HG03025 (cell line): ENCODE measurements around the gene EXOSC9.
A peak's percentile ranks its signal among the peaks of the same experiment; 100 is the strongest.
"Not testable (repeated sequence)": the region's sequence is repeated elsewhere in the genome, so short reads cannot be mapped to it uniquely, and the experiment has no call there.

Source experiments
- ATAC-seq: cut with Tn5 transposase; IDR thresholded peaks from one replicate; pipeline ENCODE4 v1.9.1; 2021; ENCODE audit warnings: mild to moderate bottlenecking, moderate library complexity; ENCODE audit not compliant: unreplicated experiment, low FRiP score

EXOSC9 gene, protein sequence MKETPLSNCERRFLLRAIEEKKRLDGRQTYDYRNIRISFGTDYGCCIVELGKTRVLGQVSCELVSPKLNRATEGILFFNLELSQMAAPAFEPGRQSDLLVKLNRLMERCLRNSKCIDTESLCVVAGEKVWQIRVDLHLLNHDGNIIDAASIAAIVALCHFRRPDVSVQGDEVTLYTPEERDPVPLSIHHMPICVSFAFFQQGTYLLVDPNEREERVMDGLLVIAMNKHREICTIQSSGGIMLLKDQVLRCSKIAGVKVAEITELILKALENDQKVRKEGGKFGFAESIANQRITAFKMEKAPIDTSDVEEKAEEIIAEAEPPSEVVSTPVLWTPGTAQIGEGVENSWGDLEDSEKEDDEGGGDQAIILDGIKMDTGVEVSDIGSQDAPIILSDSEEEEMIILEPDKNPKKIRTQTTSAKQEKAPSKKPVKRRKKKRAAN

DNA sequence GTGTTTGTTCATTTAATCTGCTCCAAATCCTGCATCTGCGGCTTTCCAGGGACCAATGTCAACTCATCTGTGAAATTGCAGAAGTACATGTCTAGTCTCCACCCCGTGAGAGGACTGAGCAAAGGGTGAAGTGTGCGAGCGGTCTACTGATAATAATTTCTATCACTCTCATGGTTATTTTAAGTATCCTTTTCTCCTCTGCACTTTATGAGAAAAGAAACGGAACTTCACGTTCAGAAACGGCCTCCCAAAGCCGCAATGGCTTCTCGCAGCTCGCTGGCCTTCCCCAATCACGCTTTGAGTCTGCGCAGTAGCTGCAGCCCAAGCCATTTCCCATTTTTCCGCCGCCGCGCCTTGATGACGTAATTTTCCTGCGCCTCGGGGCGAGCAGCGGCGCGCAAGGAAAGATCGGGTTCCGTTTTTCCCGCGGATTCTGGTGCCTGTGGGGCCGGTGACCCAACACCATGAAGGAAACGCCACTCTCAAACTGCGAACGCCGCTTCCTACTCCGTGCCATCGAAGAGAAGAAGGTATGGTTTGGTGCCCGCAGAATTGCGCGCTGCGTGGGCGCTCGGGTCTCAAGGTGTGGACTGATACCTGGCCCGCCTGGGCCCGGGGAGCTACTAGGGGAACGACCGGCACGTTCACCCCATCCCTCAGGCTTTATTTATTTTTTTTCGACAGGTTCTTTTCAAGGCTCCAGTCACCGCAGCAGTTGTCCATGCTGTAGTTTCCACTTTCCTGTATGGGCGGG lies at the start of gene EXOSC9:
Gene EXOSC9, plus strand, starts transcription at position 363 of the 754 bp plus-strand sequence. Its CDS starts 102 bp downstream, at position 465.
- ATAC-seq: peak; percentile 90

DNA sequence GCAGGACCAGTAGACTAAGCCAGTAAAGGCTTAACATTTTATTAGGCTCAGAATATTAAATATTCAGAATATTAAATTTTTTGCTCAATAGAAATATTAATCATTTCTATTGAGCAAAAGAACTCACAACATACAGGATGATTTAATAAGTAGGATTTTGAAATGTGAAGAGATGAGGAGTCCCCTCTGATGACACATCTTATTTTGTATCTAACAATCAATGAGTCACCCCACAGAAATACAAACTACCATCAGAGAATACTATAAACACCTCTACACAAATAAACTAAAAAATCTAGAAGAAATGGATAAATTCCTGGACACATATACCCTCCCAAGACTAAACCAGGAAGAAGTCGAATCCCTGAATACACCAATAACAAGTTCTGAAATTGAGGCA lies 49.0 kb upstream of the EXOSC9 start:
- not testable (repeated sequence) for ATAC-seq

DNA sequence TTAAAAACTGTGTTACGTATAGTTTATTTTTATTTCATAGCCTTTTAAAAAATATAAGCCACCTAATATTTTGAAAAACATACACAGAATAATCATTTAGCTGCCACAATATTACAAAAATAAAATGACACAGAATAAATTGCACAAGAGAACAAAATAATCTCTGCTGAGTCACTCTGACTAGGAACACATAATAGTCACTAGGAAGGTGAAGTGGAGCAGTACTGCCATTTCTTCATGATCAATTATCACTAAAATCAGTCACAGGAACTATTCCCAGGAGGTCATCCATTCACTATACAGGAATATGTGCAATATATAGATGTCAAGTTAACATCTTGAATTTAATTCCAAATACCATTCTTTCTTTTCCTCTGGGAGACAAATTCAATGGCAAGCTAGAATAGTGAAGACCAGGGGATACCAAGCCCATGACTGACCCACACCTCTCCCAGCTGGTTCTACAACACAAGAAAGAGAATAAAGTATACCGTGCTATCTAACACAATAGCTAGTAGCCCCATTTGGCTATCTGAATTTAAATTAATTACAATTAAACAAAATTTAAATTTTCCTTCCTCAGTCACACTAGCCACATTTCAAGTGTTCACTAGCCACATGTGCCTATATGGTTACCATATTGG lies 42.1 kb upstream of the EXOSC9 start:
- no peak for ATAC-seq

DNA sequence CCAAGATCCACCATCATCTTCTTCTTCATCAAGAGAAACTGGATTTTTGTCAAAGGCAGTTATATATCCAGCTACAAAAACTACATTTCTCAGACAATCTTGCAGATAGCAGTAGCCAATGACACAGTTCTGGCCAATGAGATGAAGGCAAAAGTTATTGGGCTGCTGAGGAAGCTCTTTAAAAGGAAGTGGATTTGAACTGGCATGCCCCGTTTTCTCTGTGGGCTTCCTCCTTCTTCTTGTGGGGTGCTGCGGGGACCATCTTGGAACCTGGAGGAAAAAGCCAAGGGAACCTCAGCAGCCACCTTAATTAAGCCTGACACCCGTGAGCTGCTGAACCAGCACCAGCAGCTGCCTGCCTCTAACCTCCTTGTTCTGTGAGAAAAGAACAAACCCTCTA lies 40.9 kb upstream of the EXOSC9 start:
- no peak for ATAC-seq

DNA sequence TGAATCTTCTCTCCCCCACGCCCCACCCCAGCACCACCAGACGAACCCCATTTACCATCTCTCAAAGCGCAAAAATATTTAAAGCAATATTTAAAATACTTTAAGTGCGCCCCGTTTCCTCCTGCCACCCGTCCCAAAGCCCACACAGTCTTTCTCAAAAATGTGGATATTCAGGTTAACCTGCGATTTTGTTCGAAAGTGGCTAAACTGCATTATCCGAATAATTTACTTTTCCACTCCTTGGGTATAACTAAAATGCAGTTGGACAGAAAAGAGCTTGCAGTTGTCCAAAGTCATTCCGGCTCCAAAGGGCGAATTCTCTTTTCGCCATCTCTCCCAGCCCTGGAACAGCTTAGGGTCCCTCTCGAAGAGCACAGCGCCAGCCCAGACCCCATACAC lies 36.8 kb upstream of the EXOSC9 start:
- ATAC-seq: no peak

DNA sequence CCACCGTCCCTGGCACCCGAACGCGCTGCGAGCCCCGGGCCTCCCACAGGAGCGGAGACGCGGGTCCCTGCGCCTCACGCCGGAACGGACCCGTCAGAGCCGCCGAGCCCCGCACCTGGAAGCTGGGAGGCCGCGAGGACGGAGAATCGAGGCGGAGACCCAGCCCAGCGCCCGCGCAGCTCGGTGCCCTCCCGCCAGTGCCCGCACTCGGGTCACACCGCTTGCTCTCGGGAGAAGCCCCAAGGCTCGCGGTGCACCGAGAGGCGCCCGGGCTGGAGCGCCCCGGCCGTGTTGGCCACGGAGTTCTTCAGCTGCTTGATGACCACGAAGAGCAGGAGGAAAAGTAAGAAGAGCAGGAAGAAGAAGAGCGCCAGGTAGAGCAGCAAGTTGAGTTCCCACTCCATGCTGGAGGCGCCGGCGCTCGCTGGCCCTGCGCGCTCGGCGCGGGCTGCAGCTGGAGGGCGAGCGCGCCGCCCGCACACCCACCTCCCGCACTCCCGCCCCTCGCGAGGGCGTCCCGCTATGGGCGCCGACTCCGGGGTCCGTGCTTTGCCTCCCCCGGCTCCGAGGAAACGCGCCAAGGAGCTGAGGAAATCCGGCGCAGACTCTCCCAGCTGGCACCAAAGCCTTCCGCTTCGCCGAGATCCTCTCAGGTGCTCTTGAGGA lies 36.3 kb upstream of the EXOSC9 start, which contains the start of gene SMIM43:
Gene SMIM43, minus strand, starts transcription at position 463 of the 666 bp plus-strand sequence. Its CDS starts 59 bp downstream, at position 404.
- ATAC-seq: no peak

DNA sequence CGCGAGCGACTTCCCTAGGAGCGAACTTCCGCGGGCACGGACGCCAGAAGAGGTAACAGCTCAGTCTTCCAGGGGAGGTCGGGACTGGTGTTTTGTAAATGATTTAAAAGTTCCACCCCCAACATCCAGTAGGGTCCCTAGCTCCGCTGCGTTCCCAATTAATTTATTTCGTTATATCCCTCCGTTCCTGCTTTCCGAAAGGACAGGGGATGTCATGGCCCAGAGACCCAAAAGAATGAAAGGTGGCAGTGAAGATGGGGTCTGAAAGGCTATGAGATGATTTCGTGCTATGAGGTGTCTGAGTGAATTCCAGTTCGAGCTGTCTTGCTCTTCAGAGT lies 35.8 kb upstream of the EXOSC9 start:
- no peak for ATAC-seq

DNA sequence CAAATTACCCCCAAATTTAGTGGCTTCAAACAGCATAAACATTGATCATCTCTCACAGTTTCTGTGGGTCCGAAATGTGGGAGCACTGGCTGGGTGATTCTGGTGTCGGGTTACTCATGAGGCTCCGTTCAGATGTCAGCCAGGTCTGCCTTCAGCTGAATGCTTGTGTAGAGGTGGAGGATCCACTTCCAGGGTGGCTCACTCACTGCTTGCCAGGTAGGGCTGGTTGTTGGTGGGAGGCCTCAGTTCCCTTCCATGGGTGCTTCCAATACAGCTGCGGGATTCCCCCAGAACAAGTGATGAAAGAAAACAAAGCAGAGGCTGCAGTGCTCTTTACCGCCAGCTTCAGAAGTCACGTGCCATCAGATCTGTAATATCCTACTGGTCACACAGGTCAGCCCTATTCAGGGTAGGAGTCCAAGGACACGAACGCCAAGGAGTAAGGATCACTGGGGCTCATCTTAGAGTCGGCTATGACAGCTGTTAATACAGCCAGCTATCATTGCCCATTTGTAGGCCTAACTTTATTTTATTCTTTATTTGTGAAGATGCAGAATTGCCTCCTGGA lies 35.1 kb upstream of the EXOSC9 start:
- ATAC-seq: no peak

DNA sequence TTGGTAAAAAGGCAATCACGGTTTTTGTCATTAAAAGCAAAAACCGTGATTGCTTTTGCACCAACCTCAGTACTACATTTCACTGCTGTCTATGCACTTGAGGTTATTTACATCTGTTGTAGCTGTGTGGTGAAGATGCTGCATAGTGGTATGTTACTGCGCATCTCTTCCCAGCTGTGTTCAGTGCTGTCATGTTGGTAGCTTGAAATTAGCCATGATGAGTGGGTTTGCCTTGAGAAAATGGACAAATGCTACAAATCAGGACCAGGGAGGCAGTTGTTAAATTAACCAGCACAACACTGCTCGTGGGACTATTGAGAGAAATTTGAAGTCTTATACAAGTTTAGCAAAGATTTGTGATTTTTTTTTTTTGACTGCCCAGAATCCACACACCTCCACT lies 34.0 kb upstream of the EXOSC9 start:
- ATAC-seq: no peak

DNA sequence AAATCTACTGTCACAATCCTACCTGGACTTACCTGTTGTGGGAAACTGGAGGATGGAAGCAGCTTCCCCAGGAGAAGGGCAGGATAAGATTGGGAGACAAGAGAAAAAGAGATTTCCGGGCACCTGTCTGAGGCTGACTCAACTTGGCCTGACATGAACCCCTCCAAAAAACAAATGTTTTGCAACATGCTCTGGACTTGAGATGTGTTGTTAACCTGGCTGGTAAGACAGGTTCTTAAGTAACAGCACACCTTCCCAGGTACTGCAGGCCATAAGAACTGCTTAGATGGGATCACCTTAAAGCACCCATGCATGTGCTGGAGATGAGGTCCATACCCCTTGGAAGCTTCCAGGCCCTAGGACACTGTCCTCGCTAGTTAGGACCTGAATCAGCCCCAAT lies 31.8 kb upstream of the EXOSC9 start:
- no peak for ATAC-seq

DNA sequence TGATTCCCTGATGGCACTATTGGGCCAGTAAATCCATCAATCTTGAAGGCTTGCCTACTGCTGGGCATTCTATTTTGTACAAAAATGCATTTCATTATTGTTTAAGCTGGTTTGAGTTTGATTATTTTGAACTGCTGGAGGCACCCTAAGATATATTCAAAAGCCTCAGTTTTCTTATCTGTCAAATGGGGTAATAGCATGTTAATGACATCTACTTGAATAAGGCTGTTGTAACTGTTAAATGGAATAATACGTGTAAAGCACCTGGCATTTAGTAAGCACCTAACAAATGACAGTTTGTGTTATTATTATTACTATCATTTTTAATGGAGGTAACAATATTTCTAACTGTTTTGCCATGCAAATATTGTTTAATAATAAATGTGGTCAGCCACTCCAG lies 29.3 kb upstream of the EXOSC9 start:
- no peak for ATAC-seq

DNA sequence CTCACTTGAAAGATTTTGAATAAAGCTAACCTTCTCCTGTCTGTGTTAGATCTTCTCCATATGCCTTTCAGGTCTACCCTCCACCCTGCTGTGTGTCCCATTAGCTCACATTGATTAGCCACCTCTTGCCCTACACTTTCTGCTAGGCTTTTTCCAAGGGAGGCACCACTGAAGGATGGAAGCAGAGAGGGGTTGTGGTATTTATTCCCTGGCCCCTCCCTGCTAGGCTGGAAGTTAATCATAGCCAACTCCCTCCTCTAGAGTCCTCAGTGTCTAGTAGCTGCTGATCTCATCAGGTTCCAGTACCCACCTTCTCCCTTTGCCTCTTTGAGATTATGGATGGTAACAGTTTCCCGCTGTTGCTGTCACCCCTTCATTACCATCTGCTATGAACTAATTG lies 27.2 kb upstream of the EXOSC9 start:
- ATAC-seq: no peak

DNA sequence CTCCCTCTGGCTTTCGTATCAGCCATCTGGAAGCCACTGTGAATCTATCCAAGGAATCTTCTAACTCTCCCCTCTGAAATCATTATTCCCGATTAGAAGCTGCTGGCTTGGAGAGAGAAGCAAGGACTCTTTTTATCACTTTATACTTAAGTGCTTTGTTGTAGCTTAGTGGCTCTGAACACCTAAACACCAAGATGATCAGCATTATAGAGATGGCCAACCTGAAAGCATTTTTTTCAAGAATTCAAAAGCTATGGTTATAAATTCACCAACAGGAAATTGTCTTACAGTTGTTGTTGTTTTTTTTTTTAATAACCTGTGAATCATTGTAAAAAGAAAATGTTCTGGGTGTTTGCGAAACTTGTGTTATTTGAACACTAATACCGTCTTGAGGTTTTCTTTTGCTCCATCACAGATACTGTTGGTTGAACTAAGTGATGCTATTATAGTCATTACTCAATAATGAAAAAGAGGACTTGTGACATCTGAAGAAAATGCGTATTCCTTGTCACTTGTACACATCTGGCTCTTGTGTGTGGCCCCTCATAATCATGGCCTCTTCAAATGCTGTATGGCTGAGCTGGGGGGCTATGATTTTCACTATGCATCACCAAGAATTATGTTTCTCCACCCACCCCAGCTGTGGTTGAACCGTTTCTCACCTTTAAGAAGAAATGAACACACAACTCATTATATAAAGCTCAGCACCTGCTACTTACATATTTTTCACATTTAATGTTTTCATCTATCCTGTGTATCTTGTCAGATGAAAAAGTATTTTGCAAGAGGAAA lies 24.3 kb upstream of the EXOSC9 start:
- ATAC-seq: no peak

DNA sequence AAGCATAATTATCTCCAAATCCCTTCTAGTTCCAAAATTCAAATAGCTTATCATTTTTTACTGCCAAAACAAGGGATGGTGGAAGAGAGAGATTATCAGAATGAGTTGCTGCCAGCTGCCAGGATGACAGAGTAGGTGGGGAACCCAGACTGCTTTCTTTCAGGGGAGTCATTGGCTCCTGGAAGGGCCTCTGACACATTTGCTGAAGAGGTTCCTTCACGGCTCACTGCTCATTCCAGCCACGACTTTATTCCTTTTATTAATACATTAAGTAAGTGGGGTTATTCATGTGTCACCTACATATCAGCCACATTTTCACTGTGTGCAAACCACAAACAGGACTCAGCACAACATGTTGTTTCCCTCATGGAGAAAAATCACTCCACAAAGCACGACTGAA lies 23.5 kb upstream of the EXOSC9 start:
- peak; percentile 43 for ATAC-seq

DNA sequence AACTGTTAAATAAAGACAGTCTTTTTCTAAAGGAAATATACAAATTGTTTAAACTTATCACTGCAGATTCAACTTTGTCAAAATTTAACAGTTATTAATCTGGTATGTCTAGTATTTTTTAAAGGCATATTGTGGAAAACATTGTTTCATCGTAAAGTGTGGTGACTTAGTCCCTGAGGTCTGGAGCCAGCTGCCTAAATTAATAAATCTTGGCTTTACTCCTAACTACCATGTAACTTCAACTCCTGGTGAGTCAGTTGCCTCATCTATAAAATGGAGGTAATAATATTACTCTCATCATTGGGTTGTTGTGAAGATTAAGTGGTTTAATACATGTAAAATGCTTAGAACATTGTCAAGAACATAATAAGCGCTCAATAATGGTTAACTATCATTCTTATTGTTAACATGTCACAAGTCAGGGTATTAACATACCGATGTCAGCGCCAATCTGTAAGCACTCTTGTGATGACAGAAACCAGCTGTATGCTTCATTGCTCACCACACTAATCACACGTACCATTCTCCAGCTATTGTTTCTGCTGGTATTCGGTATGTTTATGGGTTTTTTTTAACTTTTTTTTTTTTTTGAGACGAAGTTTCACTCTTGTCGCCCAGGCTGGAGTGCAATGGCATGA lies 22.0 kb upstream of the EXOSC9 start:
- ATAC-seq: no peak

DNA sequence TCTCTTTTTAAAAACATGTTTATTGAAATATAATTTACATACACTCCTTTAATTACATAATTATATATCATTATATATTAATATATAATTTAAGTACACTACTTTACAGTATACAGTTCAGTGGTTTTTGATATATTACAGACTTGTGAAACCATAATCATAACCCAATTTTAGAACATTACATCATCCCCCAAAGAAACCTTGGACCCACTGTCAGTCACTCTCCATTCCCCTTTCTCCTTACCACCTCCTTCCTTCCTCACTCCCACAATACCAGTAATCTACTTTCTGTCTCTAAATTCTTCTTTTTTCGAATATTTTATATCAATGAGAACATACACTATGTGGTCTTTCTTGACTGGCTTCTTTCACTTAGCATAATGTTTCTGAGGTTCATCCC lies 17.9 kb upstream of the EXOSC9 start:
- ATAC-seq: no peak

DNA sequence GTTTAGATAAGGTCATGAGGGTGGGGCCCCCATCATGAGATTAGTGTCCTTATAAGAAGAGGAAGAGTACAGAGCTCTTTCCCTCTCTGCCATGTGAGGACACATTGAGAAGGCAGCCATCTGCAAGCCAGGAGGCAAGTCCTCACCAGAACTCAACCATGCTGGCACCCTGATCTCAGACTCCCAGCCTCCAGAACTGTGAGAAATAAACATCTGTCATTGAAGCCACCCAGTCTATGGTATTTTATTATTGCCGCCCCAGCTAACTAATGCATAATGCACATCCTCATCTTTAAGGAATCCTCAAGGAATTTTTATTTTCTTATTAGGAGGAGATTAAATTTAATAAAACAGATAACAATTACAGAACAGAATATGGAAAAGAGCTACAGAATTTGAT lies 16.7 kb upstream of the EXOSC9 start:
- ATAC-seq: no peak

DNA sequence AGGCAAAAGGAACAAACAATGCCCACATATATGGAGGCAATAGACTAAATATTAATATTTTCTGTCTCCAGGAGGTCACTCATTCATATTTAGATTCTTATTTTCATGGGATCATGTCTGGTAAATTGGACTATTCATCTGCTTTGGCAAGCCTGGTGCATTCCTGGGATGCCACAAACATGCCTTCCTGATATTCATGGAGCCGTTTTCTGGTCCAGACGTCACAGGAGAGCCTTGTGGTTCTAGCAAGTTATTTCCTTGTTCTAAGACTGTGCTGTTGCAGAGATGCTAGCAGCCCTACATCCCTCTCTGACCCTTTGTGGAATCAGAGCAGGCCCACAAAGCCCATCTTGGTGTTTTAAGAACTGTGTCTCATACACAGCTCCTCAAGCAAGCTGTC lies 16.1 kb upstream of the EXOSC9 start:
- no peak for ATAC-seq

DNA sequence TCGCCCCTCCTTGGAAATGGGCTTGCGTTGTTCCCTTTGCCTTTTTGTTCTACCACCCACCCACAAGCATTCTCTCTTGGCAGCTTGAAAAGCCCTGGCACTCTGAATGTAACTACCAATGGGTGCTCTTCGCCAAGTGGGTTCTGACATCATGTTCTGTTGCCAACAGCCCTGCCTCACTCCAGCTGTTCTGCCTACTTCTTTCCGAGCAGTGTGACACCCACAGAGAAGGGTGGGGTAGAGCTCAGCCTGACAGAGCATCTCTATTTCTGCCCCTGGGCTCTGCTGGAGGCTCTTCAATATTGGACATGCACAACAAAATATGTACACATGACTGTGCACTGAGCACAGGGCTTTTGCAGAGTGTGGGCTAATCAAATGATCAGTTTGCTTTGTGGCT lies 15.6 kb upstream of the EXOSC9 start:
- ATAC-seq: no peak
